ENCODE measurements around the gene KCNN3.

KCNN3 gene

DNA sequence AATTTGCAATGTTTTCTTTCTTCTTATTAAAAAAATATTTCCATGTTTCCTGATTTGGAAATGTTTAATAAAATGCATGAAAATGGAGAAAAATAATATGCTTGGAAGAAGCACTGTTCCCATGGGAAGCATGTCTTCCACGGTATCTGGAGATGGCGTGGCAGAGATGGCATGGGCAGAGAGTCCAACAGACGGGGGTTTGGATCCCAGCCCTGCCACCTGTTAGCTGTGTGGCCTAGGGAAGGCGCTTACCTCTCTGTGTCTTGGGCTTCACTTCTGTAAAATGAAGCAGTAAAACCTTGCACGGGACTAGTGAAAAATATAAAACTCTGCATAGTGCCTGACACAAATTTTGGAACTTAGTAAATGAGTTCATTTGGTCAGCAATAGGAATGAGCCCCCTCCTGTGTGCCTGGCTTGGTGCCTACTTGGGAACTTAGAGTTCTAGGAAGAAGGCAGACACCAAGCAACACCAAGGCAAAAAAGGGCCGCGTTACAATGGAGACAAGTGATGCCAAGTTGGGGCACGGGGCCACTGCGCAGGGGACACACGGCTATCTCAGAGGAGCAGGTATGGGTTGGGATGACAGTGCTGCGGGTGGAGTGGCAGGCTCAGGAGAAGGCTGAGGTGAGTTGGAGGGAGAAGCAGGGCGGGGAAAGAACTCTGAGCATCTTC, 124.2 kb downstream of the KCNN3 start:
- DNase-seq = no peak

DNA sequence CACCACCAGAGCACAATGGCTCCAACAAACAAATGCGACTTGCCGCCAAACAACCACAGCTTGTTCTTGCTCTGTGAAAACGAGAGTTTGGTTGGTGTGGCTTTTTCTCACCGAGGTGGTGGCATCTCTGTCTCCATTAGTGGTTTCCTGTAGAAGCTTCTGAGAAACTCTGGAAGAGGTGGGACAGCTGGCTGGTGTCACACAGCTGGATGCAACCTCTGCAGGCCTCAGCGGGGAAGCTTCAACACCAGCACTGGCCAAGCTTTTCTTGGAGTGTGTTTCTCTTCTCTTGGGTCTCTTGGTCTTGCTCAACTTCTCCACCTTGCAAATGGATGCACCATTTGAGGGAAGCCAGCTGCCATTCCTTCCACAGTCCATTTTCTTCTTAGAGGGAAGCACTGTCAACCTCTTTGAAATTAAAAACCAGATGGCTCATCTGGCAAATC, 124.8 kb downstream of the KCNN3 start:
- no peak for DNase-seq

DNA sequence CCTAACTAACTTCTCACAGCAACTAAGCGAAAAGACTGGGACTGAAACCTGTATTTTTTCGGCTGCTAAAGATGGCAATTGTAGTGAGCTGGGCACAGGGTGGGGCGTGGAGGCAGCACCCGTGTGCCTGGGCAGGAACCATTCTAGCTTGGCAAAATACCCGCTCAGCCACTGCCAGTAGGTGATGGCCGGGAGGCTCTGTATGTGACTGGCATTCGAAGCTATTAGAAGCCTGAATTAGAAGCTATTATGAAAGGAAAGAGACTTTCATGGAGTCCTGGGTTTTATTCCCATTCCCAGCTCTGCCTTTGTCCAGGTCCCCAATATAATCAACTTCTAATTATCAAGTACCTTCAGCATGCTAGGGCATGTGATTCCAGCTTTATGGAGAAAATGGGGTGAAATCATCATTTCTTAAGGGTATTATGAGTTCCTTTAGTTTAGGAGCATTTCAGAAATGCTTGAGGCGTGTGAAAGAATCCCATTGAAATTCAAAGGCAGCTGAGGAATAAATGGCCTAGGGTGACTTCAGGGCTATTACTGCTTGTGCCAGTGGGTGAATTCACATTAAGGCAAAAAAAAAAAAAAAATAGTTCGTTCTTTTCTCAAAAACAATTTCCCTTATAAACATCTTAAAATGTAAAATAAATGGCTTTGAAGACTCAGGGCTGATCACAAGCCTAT, 125.6 kb downstream of the KCNN3 start:
- DNase-seq = no peak

DNA sequence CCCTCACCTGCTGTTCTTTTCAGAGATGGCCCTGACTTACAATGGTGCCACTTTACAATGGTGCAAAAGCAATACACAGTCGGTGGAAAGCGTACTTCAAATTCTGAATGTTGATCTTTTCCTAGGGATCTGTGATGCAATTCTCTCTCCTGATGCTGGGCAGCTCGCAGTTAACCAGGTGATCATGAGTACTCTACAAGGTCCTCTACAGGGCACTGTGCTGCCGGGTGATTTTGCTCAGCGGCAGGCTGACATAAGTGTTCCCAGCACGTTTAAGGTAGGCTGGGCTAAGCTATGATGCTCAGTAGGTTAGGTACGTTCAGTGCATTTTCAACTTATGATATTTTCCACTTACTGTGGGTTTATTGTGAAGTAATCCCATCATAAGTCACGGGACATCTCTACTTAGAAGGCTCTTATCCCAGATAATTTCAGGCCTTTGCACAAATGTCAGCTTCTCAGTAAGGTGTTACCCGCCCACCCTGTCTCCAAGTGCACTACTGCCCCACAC, 126.5 kb downstream of the KCNN3 start:
- DNase-seq = no peak

DNA sequence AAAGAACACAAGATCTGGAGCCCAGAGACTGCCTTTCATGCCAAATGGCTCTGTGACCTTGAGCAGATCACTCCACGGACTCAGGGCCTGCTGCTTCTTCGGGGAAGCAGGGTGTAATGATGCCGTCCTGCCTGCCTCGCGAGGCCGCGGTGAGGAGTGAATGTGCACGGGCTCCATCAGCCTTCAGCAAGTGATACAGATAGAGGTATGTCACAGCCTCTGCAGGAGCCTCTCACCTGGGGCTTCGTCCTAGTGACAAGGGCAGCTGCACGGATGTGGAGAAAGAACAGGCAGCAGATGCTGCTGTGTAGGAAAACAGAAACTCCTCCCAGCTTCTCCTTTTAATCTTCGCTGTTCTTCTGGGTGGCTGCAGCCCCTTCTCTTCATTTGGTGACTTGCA, 127.5 kb downstream of the KCNN3 start:
- DNase-seq = no peak

DNA sequence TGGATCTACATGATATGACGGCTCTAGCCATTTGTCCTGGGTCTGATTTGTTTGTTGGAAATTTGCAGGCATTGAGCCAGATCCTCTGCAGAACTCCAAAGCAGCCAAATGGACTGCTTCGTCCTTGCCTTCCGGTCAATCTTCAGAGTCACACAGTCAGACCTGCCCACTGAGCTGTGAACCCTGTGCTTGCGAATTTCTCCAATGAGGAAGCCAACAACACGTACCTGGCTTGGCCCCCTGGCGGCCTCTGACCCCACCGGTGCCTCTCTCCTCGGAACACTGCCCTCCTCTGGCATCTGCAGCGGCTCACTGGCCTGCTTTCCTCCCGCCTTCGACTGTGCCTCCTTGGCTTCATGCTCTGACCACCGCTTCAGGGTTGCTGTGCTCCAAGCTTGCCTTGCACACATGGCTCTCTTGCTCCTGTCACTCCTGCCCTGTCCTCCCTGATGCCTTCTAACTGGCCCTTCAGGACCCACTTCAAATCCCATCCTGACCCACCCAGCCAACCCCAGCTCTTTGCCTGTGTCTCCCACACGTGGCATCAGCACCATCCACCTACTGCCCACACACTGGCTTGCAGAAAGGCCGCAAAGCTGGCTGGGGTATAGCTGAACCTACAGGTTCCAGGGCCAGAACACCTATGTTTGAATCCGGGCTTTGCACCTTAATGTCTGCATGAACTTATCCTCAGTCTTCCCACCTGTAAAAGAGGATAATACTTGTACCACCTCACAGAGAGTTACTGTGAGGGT, 128.2 kb downstream of the KCNN3 start:
- DNase-seq = no peak

DNA sequence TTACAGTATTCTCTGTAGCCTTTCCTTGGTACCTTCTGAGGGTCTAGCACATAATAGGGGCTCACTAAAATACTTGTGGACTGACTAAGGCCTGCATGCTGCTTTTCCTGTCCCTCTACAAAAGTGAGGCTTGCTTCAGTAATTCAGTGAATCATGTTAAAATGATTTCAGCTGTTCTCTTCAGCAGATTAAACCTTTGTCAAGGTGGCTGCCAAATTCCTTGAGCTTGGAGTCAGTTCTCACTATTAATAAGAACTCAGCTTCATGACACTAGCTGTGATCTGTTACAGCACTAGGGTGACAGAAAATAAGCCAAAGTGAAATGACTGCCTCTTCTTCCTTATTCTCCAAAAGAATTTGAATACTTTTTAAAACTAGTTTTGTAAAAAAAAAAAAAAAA, 128.8 kb downstream of the KCNN3 start:
- no peak for DNase-seq

DNA sequence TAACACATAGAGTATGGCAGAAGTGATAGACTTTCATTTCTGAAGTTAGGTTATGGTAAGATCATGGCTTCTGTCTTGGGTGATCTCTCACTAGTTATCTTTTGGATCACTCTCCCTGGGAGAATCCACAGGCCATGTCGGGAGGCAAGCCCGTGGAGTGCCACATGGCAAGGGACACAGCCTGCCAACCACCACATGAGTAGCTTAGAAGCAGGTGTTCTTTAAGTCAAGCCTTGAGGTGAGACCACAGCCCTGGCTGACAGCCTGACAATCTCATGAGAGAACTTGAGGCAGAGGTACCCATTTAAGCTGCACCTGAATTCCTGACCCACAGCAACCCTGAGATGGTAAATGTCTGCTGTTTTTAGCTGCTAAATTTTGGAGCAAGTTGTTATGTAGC, 130.4 kb downstream of the KCNN3 start:
- no peak for DNase-seq

DNA sequence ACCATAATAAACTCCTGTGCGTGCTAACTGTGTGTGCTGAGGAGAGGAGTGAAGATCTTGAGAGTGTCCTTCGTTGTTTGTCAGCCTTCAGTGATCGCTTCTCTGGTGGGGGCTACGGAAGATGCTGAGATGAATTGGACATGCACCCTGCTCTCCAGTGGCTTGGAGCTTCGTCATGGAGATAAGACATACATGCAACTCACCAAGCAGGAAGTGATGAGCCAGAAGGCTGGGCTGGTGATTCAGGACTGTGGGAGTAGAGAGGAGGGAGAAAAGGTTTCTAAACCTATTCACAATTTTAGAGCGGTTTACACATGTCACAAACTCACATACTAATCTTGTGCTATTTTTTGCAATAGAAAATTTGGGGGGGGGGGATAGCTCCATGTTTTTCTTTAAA, 133.2 kb downstream of the KCNN3 start:
- DNase-seq = no peak

DNA sequence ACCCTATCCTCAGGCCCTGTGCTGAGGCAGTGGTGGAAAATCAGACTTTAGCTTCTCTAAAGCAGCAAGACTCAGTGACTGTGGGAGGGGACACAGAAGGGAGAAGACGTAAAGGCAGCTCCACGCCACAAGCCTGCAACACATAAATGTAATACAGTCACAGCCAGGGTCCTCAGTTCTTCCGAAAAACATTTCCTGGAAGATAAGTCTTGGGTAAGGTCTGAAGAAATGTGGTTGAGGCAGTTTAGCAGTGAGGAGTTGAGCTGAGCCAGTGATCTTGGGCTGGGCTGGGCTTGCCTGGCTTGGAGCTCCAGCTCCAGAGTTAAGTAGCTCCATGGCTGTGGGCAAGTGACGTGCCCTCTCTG, 134.3 kb downstream of the KCNN3 start:
- DNase-seq = no peak

DNA sequence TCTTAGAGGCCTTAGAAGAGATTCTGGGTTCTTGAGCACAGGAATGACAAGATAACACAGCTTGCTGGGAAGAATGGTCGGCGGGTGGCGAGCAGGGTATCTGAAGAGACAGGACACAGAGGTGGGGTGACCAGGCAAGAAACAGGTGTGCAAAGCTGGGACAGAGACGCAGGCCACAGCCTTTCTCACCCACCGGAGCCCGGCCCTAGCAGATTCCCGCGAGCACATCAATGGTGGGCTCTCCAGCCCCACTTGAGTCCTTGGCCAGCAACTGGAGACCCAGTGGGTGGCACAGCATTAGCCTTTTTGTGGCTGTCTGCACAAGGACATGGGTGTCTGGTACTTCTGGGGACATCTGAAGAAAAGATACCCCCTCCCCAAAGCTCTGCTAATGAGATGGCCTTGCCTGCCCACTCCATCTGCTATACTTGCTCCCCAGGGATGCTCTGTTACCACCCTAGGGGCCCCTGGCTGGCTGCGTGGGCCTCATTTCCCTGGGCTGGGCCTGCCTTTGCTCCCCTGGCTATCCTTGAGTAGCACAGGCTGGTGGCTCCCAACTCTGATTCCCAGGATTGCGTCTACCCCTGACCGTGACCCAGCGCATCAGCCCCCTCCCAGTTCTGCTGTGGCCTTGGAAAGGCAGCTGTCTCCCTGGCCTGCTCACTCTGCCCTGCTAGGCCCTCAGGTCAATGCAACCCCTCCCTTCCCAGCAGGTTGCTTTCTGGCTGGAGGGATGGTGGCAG, 134.8 kb downstream of the KCNN3 start:
- DNase-seq = no peak

DNA sequence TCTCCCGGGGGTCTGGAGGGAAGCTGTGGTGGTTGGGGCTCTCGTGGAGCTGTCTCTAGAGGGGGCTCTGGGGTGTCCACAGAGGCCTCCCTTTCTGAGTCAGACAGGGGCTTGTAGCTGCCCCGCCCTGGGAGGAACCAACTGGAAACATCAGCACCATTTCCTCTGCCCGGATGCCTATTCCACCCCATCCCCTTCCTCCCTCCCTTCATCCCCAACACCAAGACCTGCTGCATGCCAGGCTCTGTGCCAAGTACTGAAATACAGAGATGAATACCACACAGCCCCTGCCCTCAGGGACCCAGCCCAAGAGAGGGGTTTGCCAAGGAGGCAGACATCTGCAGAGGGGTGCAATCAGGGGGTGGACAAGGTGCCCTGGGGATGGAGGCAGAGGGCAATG, 136.5 kb downstream of the KCNN3 start:
- DNase-seq = no peak

DNA sequence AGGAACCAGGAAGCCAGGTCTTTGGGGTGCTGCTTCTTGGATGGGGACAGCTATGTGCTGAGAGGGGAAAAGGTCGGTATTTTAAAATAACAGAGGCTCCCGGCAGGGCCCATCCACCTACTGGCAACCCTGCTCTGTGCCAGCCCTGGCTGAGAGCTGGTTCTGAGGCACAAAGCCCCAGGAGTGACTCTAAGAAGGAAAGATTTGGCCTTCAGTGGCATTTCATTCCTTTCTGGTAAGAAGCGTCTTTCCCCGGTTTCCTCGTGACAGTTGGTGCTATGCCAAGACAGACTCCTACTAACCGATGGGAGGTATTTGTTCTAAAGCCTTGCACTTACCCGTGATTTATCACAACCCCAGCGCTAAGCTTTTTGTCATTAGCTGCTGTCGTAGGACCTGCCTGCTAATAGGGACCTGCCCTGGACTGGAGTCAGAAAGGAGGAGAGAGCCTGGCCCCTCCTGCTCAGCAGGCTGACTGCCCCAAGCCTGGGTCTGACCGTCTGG, 139.0 kb downstream of the KCNN3 start:
- no peak for DNase-seq

DNA sequence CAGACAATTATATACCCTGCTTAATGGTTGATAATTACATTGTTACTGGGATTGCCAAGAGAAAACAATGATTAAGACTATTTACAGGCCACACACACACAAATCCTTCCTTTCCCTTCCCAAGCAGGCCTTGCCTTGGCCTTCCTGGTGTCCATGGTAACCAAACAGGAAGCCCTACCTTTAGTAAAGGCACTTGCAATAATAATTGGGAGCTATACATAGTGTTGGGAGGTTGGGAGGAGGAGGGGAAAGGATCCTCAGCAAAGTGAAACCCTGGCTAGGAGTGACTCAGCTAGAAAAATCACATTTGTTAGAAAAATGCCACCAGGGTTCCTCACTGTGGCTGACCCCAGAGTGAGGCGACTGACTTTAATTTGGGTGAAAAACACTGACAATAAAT, 139.8 kb downstream of the KCNN3 start:
- DNase-seq = no peak

DNA sequence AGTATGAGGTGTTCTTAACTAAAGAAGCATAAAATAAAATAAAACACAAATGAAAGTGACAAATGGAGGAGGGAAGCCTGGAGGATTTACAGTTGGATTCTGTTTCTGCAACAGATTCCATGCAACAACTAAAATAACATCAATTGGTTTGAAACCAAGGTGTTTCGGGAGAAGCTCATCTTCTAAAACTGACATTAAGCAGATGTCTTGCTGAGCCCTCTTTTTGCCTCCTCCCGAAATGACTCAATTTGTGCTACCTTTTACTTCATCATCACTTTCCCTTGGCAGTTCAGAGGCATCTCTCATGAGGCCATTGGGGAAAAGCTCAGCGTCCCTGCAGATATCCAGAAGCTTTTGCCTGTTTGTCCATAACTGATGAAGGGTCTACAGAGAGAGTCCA, 140.5 kb downstream of the KCNN3 start:
- no peak for DNase-seq

DNA sequence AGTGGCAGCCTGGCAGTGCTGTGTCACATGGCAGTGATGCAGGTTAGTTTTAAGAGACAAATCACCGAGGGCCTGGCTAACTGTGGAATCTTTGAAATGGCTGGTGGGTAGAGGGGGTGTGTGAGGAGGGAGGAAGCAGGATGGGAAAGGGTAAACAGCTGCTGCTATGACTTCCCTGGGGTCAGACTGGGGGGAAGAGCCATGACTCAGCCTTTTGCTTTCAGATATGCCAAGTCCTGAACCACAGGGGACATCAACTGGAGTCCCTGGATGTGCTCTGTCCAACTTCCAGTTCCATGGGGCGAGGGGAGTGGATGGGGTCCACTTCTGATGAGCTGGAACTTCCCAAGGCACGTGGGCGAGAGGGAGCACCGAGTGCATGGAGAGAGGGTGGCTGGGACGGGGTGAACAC, 141.0 kb downstream of the KCNN3 start:
- DNase-seq = no peak

DNA sequence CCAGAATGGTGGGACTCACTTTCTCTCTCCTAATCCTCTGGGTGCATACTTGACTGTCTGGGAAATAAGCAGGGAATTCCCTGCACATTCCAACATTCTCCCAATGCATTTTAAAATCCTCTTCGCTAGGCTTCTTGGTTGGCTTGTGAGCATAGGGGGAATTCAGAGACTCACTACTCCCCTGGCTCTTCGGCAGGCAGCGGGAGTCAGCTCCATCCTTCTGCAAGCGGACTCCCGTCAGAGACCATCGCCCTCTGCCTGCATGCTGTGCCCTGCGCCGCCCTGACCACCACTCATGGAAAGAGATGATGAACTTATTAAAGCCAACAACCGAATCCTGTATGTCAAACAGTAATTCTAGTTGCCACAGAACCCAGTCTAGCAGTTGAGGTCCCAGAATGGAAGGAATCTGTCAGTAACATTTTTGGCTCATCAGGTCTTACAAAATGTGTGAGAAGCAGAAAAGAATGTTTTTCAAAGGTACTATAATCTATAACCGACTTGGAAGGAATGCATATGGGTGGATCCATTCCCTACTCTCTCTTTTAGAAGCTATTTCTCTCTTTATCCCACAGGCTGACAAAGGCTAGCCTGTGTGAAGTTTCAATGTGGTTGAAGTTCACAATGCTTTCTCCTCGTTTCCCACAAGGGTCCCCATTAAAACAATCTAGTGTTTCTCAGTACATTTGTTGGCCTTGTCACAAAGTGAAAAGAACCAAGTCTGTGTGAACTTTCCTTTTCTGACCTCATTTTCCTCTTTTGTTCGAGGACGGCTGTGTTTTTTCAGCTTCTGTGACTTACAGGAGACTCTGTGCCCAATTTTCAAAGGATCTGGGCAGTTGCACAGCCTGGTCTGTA, 143.0 kb downstream of the KCNN3 start:
- no peak for DNase-seq

DNA sequence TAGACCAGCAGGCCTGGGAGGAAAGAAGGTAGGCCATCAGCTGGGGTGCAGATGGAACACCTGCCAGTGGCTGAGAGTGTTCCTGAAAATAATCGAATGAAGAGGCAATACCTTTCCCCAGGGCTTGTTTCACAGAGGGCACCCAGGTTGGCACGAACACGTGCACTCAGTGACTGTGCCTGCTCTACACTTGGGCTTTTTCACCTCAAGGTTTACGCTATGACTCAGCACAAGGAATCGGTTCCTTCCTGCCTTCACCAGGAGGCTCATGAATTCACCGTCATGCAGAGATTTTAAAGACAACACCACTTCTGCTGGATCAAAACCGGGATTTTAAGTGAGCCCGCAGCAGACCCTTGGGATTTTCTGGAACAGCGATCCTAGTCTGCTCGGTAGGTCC, 143.6 kb downstream of the KCNN3 start:
- DNase-seq = no peak

DNA sequence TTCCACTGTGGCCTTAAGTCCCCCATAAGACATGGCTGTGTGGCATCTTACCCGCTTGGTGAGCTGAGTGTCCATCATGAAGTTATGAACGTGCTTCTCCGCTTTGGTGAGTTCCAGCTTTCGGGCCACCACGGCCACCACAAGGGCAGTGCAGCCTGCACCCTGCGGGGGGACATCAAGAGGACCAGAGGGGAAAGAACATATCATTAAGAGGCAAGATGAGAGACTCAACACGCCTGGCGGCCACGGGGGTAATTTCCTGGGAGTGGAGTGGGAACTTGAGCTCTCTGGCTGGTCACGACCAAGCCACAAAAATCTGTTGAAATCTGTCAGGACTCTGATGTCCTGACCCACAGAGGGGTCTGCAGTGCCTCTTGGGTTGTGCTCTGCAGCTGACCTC, 144.2 kb downstream of the KCNN3 start:
- DNase-seq = no peak

DNA sequence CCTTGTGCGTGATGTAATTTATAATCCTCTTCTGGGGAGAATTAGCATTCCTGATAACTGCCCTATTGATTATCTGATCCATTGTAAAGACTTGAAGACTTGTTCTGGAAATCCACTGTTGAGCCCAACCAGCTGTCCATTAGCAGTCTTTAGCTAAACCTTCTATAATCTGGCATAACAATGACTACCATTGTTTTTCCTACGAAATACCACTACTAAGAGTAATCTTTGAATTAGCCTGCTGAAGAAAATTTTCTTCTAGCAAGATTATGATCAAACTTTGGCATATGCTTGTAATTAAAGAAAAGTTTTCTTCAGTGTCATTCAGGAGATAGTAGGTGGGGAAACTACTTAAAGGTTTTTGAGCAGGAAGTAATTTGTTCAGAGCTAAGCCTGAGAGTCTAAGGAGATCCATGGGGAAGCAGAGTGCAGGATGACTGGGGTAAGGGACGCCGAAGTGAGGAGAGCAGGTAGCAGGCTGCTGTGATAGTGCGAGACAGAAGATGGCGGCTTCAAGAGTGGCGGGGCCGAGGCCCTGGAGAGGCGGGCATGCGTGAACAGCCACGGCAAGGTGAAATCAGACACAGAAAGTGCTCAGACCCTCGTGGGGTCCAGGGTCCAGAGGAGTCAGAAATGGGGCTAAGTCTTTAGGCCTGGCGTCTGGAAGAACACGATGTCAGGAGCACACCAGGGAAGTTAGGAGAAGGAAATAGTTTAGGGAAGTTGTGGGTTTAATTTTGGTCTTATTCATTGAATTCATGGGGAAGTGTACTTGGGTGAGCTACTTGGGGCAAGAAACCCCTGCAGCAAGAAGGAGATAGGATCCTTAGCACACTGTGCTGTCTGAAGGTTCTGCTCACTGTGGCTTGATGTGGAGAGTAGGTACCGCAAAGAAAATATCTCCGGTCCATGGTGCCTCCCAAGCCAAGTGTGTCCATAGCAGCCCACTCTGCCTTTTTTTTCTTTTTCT, 149.5 kb downstream of the KCNN3 start:
- no peak for DNase-seq

All from T1000 (cell line).